Ishikawa (cell line): ENCODE results near the gene MAGI2.

Experiments used
- CEBPB ChIP-seq: IDR thresholded peaks from 2 replicates; pipeline ENCODE4 v1.6.1; 2012
- CREB1 ChIP-seq: IDR thresholded peaks from 2 replicates; pipeline ENCODE4 v1.6.1; 2012; ENCODE audit warnings: low read depth
- EGR1 ChIP-seq: IDR thresholded peaks from 2 replicates; pipeline ENCODE4 v1.6.1; 2012
- EP300 ChIP-seq: IDR thresholded peaks from 2 replicates; pipeline ENCODE4 v1.6.1; 2012; ENCODE audit warnings: borderline replicate concordance
- FOXM1 ChIP-seq: IDR thresholded peaks from 2 replicates; pipeline ENCODE4 v1.6.1; 2012; ENCODE audit warnings: low read depth, borderline replicate concordance
- NFIC ChIP-seq: IDR thresholded peaks from 2 replicates; pipeline ENCODE4 v1.6.1; 2012
- RAD21 ChIP-seq: IDR thresholded peaks from 2 replicates; pipeline ENCODE4 v1.6.1; 2012; ENCODE audit warnings: low read depth
- TAF1 ChIP-seq: IDR thresholded peaks from 2 replicates; pipeline ENCODE4 v1.6.1; 2012; ENCODE audit warnings: low read depth, mild to moderate bottlenecking
- TCF12 ChIP-seq: IDR thresholded peaks from 2 replicates; pipeline ENCODE4 v1.6.1; 2012; ENCODE audit warnings: low read depth
- TEAD4 ChIP-seq: IDR thresholded peaks from 2 replicates; pipeline ENCODE4 v1.6.1; 2012
- YY1 ChIP-seq: IDR thresholded peaks from 2 replicates; pipeline ENCODE4 v1.6.1; 2012; ENCODE audit warnings: low read depth
- ZBTB7A ChIP-seq: IDR thresholded peaks from 2 replicates; pipeline ENCODE4 v1.6.1; 2012; ENCODE audit warnings: low read depth
- TF ChIP-seq, protein P1 (sequence below): IDR thresholded peaks from 2 replicates; pipeline ENCODE4 v1.6.1; 2012
- TF ChIP-seq, protein P2 (sequence below): IDR thresholded peaks from 2 replicates; pipeline ENCODE4 v1.6.1; 2012; ENCODE audit warnings: low read depth, mild to moderate bottlenecking
- TF ChIP-seq, protein P3 (sequence below): IDR thresholded peaks from 2 replicates; pipeline ENCODE4 v1.6.1; 2012

The MAGI2 gene

DNA sequence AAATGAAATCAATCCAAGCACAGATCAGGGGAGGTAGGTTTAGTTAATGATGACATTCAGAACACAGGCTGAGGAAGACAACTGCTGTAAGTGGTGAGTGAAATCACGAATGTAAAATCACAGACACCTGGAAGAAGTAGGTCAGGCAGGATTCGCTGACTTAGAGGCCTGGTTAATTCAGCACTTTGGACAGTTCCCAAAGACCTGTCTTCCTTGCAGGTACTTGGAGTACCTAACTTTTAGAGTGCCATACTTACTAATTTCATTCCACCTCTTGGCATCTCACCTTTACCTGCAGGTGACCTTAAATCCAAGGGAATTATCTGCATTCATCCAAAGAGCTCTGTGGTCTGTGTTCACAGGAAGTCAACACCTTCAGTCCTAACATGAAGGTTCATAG lies 832.5 kb downstream of the MAGI2 start:
- TF ChIP-seq, protein P1, sequence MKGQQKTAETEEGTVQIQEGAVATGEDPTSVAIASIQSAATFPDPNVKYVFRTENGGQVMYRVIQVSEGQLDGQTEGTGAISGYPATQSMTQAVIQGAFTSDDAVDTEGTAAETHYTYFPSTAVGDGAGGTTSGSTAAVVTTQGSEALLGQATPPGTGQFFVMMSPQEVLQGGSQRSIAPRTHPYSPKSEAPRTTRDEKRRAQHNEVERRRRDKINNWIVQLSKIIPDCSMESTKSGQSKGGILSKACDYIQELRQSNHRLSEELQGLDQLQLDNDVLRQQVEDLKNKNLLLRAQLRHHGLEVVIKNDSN = no peak
- no peak for TF ChIP-seq TAF1
- TF ChIP-seq, protein P2, sequence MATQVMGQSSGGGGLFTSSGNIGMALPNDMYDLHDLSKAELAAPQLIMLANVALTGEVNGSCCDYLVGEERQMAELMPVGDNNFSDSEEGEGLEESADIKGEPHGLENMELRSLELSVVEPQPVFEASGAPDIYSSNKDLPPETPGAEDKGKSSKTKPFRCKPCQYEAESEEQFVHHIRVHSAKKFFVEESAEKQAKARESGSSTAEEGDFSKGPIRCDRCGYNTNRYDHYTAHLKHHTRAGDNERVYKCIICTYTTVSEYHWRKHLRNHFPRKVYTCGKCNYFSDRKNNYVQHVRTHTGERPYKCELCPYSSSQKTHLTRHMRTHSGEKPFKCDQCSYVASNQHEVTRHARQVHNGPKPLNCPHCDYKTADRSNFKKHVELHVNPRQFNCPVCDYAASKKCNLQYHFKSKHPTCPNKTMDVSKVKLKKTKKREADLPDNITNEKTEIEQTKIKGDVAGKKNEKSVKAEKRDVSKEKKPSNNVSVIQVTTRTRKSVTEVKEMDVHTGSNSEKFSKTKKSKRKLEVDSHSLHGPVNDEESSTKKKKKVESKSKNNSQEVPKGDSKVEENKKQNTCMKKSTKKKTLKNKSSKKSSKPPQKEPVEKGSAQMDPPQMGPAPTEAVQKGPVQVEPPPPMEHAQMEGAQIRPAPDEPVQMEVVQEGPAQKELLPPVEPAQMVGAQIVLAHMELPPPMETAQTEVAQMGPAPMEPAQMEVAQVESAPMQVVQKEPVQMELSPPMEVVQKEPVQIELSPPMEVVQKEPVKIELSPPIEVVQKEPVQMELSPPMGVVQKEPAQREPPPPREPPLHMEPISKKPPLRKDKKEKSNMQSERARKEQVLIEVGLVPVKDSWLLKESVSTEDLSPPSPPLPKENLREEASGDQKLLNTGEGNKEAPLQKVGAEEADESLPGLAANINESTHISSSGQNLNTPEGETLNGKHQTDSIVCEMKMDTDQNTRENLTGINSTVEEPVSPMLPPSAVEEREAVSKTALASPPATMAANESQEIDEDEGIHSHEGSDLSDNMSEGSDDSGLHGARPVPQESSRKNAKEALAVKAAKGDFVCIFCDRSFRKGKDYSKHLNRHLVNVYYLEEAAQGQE = peak; percentile 90

DNA sequence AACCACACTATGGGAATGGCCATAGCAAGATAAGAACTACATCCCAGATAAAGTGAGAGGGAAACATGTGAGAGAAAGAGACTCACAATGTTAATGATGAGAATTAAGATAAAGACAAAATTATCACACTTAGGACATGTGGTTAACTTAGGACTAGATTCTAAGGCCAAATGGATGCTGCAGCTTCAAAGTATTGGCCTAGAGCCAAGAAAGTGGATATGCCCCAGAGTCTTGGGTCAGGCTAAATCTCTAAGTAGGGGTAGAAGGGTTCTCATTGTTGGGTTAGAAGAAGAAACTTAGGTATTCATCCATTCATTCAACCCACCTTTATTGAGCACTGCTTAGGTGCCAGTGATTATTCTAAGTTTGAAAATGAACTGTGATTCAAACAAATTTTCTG lies 836.9 kb downstream of the MAGI2 start:
- TF ChIP-seq NFIC = peak; percentile 31; the same call in 1 of the 2 replicates
- TF ChIP-seq YY1 = no peak

DNA sequence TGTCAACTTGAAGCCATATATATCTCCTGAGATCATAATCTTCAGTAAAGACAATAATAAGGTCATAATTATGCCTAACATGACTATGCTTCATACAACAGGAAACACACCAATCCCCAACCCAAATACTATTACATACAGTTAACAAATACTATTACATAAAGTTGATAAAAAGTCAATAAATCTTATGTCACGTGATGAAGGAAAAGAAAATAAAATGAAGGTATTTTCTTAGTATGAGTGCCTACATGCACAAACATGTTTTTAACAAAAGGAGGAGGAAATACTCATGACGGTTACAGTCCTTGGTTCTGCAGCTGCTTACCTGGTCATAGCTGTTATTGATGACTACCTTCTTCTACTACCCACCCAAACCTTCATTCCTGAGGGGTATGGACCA lies 844.2 kb downstream of the MAGI2 start:
- TF ChIP-seq, protein P3, sequence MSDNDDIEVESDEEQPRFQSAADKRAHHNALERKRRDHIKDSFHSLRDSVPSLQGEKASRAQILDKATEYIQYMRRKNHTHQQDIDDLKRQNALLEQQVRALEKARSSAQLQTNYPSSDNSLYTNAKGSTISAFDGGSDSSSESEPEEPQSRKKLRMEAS = no peak
- TF ChIP-seq ZBTB7A = no peak
- TF ChIP-seq RAD21 = no peak
- TF ChIP-seq TEAD4 = no peak
- no peak for TF ChIP-seq TAF1
- TF ChIP-seq TCF12 = no peak
- TF ChIP-seq, protein P1 = no peak
- TF ChIP-seq YY1 = no peak
- no peak for TF ChIP-seq CEBPB
- TF ChIP-seq, protein P2 = no peak
- no peak for TF ChIP-seq EGR1
- no peak for TF ChIP-seq CREB1
- TF ChIP-seq EP300 = no peak
- TF ChIP-seq FOXM1 = no peak
- no peak for TF ChIP-seq NFIC

DNA sequence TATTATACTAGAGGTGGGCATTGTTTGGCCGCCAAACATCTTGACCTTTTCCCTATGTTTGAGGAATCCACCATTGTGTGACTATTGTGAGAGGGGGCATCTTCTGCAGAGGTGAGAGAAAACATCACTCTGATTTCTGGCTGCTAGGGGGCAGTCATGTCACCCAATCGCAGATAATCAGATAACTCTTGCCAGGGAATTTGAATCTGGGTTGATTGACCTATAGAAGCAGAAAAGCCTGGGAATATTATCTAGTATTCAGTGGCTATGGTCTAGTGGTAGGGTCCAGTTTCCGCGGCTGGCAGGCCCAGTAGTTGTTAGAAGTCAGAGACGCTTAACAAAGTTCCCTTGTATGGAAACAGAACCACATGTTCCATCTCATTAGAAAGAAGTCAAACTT lies 846.4 kb downstream of the MAGI2 start:
- peak; percentile 41 for TF ChIP-seq RAD21
- TF ChIP-seq, protein P1 = no peak

DNA sequence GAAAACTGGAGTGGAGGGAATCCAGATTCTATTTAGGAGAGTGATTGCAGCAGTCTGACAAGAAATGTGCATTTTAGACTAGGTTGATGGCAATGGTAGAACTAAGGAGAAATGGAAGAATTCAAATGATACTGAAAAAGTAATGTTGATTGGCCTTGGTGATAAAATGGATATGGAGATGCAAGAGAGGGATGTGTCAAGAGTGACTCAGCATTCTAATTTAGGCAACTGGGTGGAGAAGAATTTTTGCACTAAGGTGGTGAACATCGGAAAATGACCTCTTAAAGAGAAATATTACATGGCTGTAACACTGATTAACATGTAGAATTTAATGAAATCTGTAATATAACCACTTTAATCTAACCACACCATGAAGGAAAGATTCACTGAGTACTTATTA lies 848.3 kb downstream of the MAGI2 start:
- TF ChIP-seq CREB1 (no peak), ZBTB7A (no peak), YY1 (no peak), NFIC (no peak), TEAD4 (no peak), FOXM1 (no peak), TCF12 (no peak), EP300 (no peak), CEBPB (no peak), TAF1 (no peak), EGR1 (no peak), RAD21 (no peak)
- TF ChIP-seq, protein P3 = no peak
- TF ChIP-seq, protein P2 = no peak
- TF ChIP-seq, protein P1 = no peak
